GM15510 (cell line): ENCODE measurements around the gene PSME4.

Experiments
- POLR2A ChIP-seq: IDR thresholded peaks from 3 replicates; pipeline ENCODE4 v1.6.1; 2011; ENCODE audit warnings: borderline replicate concordance; ENCODE audit not compliant: insufficient read length; ENCODE audit errors: extremely low read depth

The PSME4 gene

GRCh38 chr2:53911434-53912189 lies 59.2 kb downstream of the PSME4 start:
- TF ChIP-seq POLR2A: no peak

DNA sequence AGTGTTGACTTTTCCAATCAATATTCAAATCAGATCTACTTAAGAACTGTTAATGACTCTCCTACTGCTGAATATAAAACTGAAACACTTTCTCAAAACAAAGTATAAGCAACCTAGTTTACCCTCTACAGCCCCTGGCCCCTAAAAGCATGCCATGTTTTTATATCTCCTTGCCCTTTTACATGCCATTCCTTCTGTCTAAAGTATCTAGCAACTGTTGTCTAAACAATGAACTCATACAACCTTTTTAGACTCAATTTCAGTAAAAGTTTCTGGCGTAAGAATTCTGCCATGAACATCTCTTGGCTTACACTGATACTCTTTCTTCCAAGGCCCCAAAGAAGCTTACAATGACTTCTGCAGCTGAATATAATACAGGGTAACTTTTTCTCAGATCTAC lies 63.2 kb downstream of the PSME4 start:
- no peak for TF ChIP-seq POLR2A

- TF ChIP-seq POLR2A: no peak
These were observed 65.4 kb downstream of the PSME4 start for GRCh38 chr2:53905396-53905795.

GRCh38 chr2:53903011-53903410 lies 67.8 kb downstream of the PSME4 start:
- TF ChIP-seq POLR2A: no peak

GRCh38 chr2:53901192-53901591 lies 69.6 kb downstream of the PSME4 start:
- TF ChIP-seq POLR2A: no peak

- TF ChIP-seq POLR2A: no peak
These were observed 73.9 kb downstream of the PSME4 start for GRCh38 chr2:53896864-53897263.

DNA sequence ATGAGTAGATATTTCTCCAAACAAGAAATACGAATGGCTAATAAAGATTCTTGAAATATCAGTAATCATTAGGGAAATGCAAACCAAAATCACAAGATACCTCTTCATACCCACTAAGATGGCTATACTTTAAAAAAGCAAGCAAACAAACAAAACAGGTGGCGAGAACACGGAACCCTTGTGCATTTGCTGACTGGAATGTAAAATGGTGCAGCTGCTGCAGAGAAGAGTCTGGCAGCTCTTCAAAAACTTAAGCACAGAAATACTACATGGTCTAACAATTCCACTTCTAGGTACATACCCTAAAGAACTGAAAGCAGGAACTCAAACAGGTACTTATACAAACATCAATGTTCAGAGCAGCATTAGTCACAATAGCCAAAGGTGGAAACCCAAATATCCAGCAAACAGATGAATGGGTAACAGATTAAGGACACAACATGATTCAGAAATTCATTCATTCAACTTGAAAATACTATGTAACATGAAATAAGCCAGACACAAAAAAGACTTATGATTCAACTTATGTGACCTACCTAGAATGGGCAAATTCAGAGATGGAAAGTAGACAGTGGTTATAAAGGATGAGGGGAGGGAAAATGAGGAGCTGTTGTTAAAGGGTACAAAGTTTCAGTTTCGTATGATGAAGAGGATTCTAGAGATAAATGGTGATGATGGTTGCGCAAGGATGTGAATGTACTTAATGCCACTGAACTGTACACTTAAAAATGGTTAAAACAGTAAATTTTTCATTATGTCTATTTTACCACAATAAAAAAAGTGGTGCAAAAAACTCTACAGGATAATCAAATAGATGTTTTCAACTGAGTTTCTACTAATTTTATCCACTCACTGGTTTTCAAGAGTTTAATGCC lies 84.2 kb downstream of the PSME4 start:
- TF ChIP-seq POLR2A: no peak

GRCh38 chr2:53884883-53885282 lies 85.9 kb downstream of the PSME4 start:
- TF ChIP-seq POLR2A: no peak

- TF ChIP-seq POLR2A: no peak
These were observed 88.8 kb downstream of the PSME4 start for GRCh38 chr2:53881986-53882385.

GRCh38 chr2:53881360-53881759 lies 89.4 kb downstream of the PSME4 start:
- TF ChIP-seq POLR2A: no peak

- no peak for TF ChIP-seq POLR2A
These were observed 90.0 kb downstream of the PSME4 start for GRCh38 chr2:53880756-53881155.

DNA sequence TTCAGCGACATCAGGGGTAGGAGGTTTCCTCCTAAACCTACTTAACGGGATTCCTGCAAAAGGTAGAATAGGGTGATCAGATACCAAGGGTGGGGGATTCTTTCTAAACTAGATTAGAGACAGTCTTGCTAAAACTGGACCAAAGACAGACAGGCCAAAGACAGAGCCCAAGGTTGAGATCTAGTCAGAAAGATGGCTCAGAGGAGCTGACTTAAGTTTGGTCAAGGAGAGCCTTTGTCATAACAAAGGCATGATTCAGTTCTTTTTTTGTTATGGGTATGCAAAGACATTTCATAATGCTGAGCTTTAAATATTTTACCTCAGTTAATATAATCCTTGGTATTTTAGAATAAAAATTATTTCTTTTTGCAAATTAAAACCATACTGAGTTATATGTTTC lies 93.2 kb downstream of the PSME4 start:
- TF ChIP-seq POLR2A: no peak

DNA sequence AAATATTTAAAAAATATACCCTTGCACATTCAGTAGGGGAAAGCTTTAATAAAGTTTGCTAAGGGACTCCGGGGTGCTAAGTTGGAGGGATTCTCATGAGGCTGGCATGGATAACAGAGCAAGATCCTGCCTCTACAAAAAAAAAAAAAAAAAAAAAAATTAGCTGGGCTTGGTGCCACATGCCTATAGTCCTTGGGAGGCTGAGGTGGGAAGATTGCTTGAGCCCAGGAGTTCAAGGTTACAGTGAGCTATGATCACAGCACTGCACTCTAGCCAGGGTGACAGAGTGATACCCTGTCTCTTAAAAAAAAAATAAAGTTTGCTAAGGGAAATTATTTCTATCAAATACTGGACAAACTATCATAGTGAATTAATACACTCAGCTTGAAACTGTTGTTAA lies 93.7 kb downstream of the PSME4 start:
- no peak for TF ChIP-seq POLR2A

DNA sequence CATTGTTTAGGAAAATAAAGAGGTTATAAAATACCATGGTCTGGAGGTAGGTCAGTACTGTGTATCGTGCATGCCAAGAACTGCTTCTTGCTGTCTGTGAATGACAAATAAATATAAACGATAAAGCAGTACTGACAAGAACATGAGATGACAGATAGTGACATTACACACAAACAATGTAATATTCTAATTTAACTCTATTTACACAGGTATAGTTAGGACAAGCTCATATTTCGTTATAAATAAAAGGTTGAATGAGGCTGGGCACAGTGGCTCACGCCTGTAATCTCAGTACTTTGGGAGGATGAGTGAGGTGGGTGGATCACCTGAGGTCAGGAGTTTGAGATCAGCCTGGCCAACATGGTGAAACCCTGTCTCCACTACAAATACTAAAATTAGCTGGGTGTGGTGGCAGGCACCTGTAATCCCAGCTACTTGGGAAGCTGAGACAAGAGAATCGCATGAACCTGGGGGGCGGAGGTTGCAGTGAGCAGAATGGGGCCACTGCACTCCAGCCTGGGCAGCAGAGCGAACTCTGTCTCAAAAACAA lies 96.3 kb downstream of the PSME4 start:
- TF ChIP-seq POLR2A: no peak

DNA sequence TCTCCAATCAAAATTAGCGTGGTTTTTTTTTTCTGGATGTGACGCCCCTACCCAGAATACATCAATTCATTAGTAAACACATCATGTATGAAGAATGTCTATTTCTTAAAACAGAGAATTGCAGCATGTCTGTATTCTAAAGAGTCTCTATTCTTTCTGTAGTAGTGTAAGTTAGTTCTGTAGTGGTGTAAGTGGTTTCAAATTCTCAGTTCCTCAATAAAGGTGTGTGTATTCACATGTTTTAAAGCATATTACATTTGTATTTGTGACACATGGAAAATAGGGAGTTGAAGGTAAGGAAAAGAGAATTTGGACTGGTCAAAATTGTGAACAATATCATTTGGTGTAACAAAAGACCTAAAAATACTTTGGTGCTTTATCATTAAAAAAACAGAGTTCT lies 103.0 kb downstream of the PSME4 start:
- TF ChIP-seq POLR2A: no peak

DNA sequence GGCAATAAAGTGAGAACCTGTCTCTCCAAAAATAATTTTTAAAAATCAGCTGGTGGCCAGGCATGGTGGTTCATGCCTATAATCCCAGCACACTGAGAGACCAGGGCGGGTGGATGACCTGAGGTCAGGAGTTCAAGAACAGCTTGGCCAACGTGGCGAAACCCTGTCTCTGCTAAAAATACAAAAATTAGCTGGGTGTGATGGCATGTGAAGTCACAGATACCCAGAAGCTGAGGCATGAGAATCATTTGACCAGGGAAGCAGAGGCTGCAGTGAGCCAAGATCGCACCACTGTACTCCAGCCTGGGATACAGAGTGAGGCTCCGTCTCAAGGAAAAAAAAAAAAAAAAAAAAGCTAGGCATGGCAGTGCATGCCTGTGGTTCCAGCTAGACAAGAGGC lies 103.6 kb downstream of the PSME4 start:
- no peak for TF ChIP-seq POLR2A

- no peak for TF ChIP-seq POLR2A
These were observed 104.8 kb downstream of the PSME4 start for GRCh38 chr2:53865962-53866361.

DNA sequence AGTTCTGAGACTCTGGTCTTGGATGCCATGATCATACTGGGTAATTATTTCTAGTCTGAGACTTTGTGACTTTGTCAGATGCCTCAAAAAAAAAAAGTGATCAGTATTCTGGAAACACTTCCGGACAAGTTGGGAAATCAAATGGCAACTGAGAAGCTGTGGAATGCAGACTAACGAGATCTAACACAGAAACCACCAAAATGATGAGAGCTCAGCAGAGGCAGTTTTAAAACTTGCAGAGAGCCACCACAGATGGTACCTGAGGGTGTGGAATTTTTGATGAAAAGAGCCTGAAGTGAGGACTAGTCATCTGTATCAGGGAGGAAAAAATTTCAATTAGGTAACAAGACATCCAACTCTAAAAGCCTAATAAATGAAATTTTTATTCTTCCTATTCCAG lies 105.5 kb downstream of the PSME4 start:
- no peak for TF ChIP-seq POLR2A
